Stomach (tissue), 9 donors: ENCODE results near the gene NHS. TPM values are rescaled to one million over a fixed set of nuclear protein-coding genes. Genes with fewer than 3 reads are reported as not detected.
A peak's percentile ranks its signal among the peaks of the same experiment; 100 is the strongest.

ENCODE experiments used
- DNase-seq, 2 donors: peaks; one replicate each; pipeline versions ENCODE4 v3.0.0 to v3.0.0-alpha.2; 2013 to 2019
- H3K27ac ChIP-seq, 5 donors: fragments of 200-600 bp in 4 of 5; sonication (generic) in 4 of 5; one replicate each; pipeline ENCODE4 v1.5.1; 2013 to 2019; ENCODE audit warnings: mild to moderate bottlenecking in 1 of 5, moderate library complexity in 1 of 5
- H3K27me3 ChIP-seq, 3 donors: fragments of 200-600 bp; sonication (generic); one replicate each; pipeline ENCODE4 v1.5.1; 2017 to 2019; ENCODE audit warnings: mixed run types in 1 of 3
- H3K36me3 ChIP-seq, 4 donors: fragments of 200-600 bp; sonication (generic); 1 replicate in 3 of 4; 2 replicates in 1 of 4; pipeline ENCODE4 v1.5.1; 2016 to 2019
- H3K4me1 ChIP-seq, 4 donors: fragments of 200-600 bp; sonication (generic); one replicate each; pipeline ENCODE4 v1.5.1; 2016 to 2019
- H3K4me3 ChIP-seq, 4 donors: fragments of 200-600 bp; sonication (generic) in 3 of 4; one replicate each; pipeline ENCODE4 v1.5.1; 2016 to 2019; ENCODE audit warnings: mild to moderate bottlenecking in 1 of 4
- H3K9me3 ChIP-seq, 4 donors: fragments of 200-600 bp; sonication (generic); one replicate each; pipeline ENCODE4 v1.5.1; 2016 to 2019
- EP300 ChIP-seq: sonication (generic); formaldehyde crosslinking; IDR thresholded peaks from one replicate; pipeline ENCODE4 v1.6.1; 2017; ENCODE audit warnings: antibody characterized with exemption
- POLR2A ChIP-seq, 4 donors: fragments of 450-650 bp; IDR thresholded peaks; one replicate each; pipeline ENCODE4 v1.6.1; 2016; ENCODE audit warnings: antibody characterized with exemption in 4 of 4, control low read depth in 2 of 4, mild to moderate bottlenecking in 1 of 4, moderate library complexity in 1 of 4
- POLR2AphosphoS5 ChIP-seq, 3 donors: sonication (generic); formaldehyde crosslinking; IDR thresholded peaks; one replicate each; pipeline ENCODE4 v1.6.1; 2016; ENCODE audit warnings: antibody characterized with exemption in 3 of 3
- WGBS, 5 donors: extraction: QIAGEN DNeasy Blood & Tissue Kit in 3 of 5; methylation state at CpG; one replicate each; pipeline versions ENCODE4 v1.1.5 to v1.1.7; 2013 to 2018; 5-methylcytosine and 5-hydroxymethylcytosine counted together
- intact Hi-C: fragments of 100-400 bp; cut with DNase I; formaldehyde crosslinking; loops from one replicate; pipeline ENCODE4 v1.15.1; 2023; ENCODE audit warnings: low total_unique reads
- polyA plus RNA-seq, 3 donors: library from polyadenylated mRNA; stranded (reverse); fragments of 200-250 nt; gene quantifications; one replicate each; pipeline ENCODE4 v1.2.3, GENCODE V29; 2013
- total RNA-seq, 5 donors: library from RNA; depleted of rRNA; stranded (reverse); fragments of >200 nt; gene quantifications; one replicate each; pipeline versions ENCODE4 v1.1.0 to v1.2.3, GENCODE V29; 2014 to 2016
- TF ChIP-seq, protein P1 (sequence below), 7 experiments: fragments of 450-650 bp in 4 of 7; fragments of 200-600 bp in 3 of 7; sonication (generic) in 3 of 7; IDR thresholded peaks; one replicate each; pipeline ENCODE4 v1.5.1; 2016 to 2019; ENCODE audit warnings: antibody characterized with exemption in 7 of 7, control low read depth in 2 of 7, mild to moderate bottlenecking in 1 of 7
- donor health status: healthy with polysubstance abuse.
- donor health status: Bipolar disorder and iron deficiency.
- donor health status: healthy.

NHS gene
- total and polyA plus RNA-seq, 8 donors = 1.00 to 7.5 (median 4.3) TPM

DNA sequence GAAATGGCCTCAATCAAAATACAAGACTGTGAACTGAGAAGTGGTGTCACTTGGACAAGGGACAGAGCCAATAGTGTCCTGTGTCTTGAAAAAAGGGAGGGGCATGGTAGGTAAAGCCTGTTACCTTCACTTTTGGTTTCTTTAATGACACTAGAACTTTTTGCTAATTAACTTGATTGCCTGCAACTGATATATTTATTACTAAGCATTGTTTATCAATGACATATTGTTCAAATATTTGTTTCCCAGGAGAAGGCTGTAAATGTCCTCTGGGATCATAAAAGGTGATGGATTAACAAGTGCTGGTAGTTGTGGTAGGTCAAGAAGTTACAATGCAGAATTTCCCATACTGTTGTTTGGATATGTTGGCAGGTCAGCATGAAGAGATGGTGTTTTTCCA is 268.5 kb downstream of the NHS start:
- intact Hi-C loops = no loop called here
- Histone ChIP-seq H3K9me3 (no peaks in the 10 kb centered on the region), H3K36me3 (no peaks in the 10 kb centered on the region), H3K27me3 (no peaks in the 10 kb centered on the region), H3K4me3 (no peak overlapping the region), H3K27ac (no peak overlapping the region), H3K4me1 (no peaks in the 10 kb centered on the region)
- no peak for TF ChIP-seq EP300
- TF ChIP-seq, protein P1, sequence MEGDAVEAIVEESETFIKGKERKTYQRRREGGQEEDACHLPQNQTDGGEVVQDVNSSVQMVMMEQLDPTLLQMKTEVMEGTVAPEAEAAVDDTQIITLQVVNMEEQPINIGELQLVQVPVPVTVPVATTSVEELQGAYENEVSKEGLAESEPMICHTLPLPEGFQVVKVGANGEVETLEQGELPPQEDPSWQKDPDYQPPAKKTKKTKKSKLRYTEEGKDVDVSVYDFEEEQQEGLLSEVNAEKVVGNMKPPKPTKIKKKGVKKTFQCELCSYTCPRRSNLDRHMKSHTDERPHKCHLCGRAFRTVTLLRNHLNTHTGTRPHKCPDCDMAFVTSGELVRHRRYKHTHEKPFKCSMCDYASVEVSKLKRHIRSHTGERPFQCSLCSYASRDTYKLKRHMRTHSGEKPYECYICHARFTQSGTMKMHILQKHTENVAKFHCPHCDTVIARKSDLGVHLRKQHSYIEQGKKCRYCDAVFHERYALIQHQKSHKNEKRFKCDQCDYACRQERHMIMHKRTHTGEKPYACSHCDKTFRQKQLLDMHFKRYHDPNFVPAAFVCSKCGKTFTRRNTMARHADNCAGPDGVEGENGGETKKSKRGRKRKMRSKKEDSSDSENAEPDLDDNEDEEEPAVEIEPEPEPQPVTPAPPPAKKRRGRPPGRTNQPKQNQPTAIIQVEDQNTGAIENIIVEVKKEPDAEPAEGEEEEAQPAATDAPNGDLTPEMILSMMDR (IDR thresholded peaks at IDR 0.05) = no peak
- TF ChIP-seq POLR2A (IDR thresholded peaks at IDR 0.05) = no peak
- TF ChIP-seq POLR2AphosphoS5 (IDR thresholded peaks at IDR 0.05) = no peak
- DNase-seq = no peak

DNA sequence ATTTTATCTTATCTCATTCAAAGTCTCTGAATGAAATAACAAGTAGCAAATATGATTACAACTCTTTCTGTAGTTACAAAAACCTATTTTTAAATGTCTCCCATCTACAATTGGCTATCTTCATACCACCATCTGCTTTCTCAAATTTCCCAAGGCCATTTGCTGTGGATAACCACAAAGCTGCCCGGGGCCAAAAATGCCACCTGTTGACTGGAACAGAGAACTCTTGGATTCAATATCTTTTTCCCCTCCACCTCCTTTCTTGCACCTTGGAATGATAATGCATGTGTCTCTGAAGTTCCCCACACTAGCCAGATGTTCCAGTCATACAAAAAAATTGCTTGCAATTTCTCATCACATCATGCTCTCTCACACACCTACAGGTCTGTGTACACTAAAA is 269.0 kb downstream of the NHS start:
- WGBS, 5 donors = 83 to 93% (median 88%) methylated on average over 1 of the region's 1 CpG

DNA sequence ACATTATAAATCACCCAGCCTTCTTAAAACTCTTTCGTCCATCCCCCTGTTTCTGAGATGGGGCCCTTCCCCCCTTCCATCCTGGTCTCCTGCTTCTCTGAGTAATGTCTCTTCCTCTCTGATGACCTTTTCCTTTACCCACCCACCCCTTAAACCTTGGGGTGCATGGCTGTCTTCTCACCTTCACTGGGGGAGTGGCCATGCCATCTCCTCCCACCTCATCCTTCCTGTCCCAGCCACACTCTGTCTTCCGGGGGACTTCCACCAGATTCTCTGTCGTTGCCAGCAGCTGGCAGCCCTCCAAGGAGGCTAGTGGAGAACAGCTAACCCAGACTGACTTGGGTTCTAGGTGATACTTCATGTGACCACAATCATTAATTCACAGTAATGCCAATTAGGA is 279.1 kb downstream of the NHS start:
- Histone ChIP-seq H3K9me3 (no peaks in the 10 kb centered on the region), H3K27me3 (peaks cover 0 to 21% (median 16%) of the 10 kb centered on the region in 3 donors), H3K4me3 (no peak overlapping the region), H3K36me3 (no peaks in the 10 kb centered on the region), H3K4me1 (peaks cover 0 to 19% (median 9%) of the 10 kb centered on the region in 4 donors), H3K27ac (no peak overlapping the region)
- intact Hi-C loops = no loop called here
- 53 to 69% (median 62%) methylated on average over 3 of the region's 3 CpGs for WGBS, 5 donors
- no peak for TF ChIP-seq EP300
- TF ChIP-seq, protein P1 (IDR thresholded peaks at IDR 0.05) = no peak
- no peak for TF ChIP-seq POLR2AphosphoS5 (IDR thresholded peaks at IDR 0.05)
- TF ChIP-seq POLR2A (IDR thresholded peaks at IDR 0.05) = no peak
- no peak for DNase-seq

More for the DNA sequence above, 269.0 kb downstream of the NHS start:
- H3K9me3 ChIP-seq = no peaks in the 10 kb centered on the region
- DNase-seq = no peak
- no peak overlapping the region for H3K4me3 ChIP-seq
- H3K4me1 ChIP-seq = no peaks in the 10 kb centered on the region
- TF ChIP-seq POLR2A (IDR thresholded peaks at IDR 0.05) (no peak), POLR2AphosphoS5 (IDR thresholded peaks at IDR 0.05) (no peak), EP300 (no peak)
- TF ChIP-seq, protein P1 (IDR thresholded peaks at IDR 0.05) = no peak
- intact Hi-C loops = no loop called here
- H3K27me3 ChIP-seq = no peaks in the 10 kb centered on the region
- no peaks in the 10 kb centered on the region for H3K36me3 ChIP-seq
- H3K27ac ChIP-seq = no peak overlapping the region

DNA sequence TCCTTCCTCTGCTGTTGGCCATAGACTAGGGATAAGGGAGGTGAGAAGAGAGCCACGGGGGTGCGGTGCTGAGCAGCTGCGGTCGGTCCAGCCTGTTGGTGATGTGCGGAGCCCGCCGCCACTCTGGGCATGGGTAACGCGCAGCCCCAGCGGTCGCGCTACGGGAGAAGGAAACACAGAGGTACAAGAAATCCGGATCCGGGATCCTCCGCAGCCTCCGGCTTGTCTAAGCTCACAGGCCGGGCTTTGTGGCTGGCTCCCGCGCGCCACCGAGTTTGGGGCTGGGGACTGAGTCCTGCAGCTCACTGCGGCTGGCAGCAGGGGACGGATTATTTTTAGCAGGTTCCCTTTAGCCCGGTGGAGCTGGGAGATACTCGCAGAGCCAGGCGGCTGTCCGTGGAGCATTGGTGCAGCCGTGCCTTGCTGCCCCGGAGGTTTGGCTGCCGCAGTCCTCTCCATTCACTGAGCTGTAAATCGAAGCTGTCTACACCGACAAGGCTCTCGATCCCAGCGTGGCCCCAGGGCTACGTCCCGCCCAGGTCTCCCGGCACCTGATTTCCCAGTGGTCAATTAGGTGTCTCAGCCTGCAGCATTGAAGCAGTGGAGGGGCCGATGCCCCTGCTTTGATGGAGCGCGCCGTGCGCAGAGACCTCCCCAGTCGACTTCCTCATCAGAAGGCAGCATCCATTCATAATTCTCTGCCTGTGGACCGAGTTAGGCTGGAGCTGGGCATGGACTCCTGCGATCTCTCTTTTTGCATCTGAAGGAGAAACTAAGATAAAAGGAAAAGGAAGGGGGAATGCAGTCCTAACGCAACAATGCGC is 280.4 kb downstream of the NHS start:
- DNase-seq = peak in 1 of 2 donors; percentile 25
- 16 to 59% (median 44%) methylated on average over 10 to 48 of the region's 48 CpGs for WGBS, 5 donors
- intact Hi-C loops = no loop called here
- Histone ChIP-seq H3K27ac (no peak overlapping the region), H3K4me1 (peaks cover 0 to 19% (median 9%) of the 10 kb centered on the region in 4 donors), H3K27me3 (peaks cover 0 to 21% (median 16%) of the 10 kb centered on the region in 3 donors), H3K36me3 (no peaks in the 10 kb centered on the region), H3K4me3 (peak overlapping the region; percentile 20 to 38 (median 32)), H3K9me3 (no peaks in the 10 kb centered on the region)
- TF ChIP-seq EP300 (no peak), POLR2A (IDR thresholded peaks at IDR 0.05) (no peak), POLR2AphosphoS5 (IDR thresholded peaks at IDR 0.05) (no peak)
- TF ChIP-seq, protein P1 (IDR thresholded peaks at IDR 0.05) = no peak
